Limb (tissue), 2 donors: ENCODE measurements around the gene COBL.

ENCODE experiments used
- DNase-seq, 2 donors: peaks; one replicate each; pipeline ENCODE4 v3.0.0-alpha.2; 2016; ENCODE audit errors: extremely low spot score in 2 of 2

Gene COBL

DNA sequence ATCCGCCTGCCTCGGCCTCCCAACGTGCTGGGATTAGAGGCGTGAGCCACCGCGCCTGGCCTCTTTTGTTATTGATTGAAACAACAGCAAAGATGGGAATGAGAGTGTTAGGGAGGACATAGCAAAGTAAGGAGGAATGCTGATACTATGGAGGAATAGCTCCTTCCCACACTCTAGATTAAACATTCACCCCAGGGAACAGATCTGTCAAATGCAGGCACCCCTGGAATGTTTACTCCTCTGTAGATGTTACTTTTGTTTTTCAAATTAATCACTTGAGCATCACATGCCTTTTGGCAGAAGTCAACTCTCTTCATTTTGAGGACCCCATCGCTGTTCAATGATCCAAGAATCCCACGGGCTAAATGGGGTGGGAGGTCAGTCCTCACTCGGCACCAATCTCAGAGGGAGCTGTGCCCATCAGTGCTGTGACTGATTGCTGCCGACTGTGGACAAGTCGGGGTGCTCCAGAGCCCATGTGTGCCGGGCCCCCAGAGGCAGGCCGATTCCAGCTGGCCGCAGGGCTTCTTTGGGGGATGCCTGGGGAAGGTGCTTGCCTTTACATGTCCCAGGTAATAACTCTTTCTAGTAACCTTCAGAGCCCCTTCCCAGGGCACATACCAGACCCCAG lies 10.2 kb upstream of the COBL start:
- no peak for DNase-seq

DNA sequence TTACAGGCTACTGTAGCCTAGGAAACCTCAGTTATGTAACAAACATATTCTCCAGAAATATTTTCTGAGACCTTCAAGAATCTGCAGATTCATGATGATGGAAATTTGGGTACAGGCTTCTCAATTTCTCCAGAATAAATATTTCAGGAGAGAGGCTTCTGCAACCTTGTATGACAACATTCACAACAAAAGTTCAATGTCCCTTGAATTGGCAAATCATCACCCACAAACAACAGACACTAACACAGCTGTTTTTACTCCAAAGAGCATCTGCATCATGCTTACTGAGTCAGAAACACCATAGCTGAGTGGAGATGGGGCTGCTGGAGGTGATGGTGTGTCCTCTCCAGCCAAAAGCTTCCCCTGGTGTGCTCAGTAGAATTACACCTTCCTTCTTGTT lies 9.3 kb upstream of the COBL start:
- DNase-seq, result no peak

DNA sequence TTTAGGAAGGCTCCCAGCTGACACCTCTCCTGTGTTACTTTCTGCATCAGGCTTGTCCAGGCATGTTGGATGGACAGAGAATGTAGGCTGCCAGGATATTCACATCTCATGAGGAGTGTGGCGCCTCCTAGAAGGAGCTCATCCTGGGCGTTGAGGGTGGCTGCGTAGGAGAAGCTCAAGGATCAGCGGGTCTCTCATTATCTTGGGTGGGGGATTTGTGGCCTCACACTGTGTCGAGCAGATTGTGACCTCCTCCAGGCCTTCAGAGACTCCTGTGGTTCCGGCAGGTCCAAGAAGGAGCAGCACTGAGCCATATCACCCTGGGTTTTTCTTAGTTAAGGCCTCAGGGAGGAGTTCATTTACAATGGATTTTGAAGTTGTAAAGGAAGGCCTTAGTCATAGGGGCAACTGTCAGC lies 8.7 kb upstream of the COBL start:
- DNase-seq, result no peak

DNA sequence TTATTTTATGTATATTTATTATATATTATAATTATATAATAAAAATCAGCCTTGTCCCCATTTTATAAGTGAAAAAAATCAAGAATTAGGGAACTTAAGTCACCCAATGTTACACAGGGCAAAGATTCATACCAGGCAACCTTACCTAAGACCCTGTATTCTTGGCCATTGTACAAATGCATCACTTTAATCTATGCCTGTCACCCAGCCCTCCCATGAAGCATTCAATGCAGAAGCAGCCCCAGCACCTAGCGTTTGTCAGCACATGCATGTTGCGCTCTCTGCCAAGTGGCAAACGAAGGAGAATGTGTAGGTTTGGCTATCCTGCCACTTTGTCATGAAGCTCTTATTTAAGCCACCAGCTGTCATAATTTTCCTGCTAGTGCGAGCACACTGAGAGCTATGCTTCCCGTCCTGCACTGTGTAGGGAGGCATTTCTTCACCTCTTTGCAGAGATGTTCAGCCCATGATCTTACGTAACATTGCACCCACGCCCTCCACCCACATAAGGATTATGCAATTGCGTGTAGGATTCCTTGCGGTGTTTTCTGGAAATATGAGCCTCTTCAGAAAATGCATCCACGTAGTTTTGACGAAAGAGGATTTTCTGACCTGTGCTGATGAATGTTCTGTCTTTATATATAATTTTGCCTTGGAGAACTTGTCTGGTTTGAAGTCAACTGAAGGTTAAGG lies 7.7 kb upstream of the COBL start:
- DNase-seq, result no peak

DNA sequence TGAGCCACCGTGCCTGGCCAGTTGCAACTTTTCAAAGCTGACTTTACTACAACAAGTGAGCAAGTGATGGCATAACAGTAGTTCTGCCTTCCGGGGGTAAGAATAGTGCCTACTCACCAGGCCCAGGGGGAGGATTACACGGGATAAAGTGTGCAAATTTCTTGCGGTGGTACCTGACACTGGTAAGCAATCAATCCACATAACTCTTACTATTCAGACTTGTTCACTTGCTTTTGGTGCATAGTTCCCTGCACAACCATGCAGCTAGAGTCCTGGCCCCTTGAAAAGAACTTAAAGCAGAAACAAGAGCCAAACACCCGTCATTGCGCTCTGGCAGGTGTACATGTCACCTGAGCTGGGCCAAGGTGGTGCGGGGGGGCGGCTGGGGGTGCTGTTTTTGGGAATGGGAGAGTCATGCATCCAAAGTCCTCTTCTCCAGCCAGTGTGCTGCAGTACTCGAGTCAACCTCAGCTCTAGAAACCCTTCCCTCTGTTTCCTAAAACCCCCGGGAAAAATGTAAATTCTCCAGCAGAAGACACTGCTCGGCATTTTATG lies 5.4 kb upstream of the COBL start:
- no peak for DNase-seq

DNA sequence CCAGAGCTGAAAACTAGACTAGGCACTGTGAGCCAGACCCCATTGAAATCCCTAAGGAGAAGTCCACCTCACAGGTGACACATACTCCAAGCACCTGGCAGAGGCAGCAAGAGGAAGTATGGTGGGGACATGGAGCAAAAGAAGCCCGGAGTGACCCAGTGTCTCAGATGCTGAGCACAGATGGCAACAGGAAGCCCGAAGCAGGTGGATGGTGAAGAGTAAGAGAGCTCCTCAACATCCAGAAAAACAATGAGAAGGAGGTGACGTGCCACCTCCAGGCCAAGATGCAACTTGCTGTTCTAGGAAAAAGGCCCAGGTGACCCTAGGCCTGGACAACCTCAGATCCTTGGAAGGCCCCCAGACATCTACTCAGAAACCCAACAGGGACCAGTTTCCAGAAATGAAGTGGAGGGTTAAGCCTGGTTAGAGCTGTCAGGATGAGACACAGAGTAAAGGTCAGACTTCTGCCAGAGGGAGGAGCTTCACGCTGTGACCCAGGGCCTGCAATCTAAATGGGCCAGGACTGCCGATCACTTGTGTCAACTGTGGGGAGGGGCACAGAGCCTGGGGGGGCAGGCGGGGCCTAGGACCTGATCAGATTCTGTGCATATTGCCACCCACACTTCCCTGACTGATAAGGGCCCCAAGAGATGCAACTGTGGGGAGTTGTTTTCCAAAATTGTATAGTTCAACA lies 2.4 kb upstream of the COBL start:
- no peak for DNase-seq

DNA sequence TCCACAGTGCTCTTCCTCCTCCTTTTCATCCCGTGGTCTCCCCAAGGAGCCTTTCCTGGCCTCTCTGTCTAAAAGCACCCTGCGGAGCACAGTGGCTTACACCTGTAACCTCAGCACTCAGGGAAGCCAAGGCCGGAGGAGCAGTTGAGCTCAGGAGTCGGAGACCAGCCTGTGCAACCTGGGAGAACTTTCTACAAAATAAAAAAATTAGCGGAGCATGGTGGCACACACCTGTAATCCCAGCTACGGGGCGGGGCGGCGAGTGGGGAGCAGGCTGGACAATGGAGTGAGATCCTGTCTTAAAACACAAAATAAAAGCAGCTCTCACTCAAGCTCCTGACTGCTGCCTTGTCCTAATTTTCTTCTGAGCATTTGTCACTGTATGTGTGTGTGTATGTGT lies 1.4 kb upstream of the COBL start:
- no peak for DNase-seq

DNA sequence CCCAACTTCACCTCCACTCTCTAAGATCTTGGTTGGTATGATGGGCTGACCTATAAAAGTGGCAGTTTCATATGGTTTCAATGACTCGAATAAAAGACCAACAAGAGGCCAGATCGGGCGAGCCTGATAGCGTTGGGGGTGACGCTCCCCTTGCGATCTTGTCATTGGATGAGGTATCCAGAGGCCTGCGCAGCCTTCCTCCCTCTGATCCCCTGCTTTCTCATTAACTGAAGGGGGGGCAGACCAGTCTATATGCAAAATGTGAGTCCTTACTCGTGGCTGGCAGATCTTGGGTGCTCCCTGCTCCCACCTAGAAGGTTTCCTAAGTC lies 937 bp upstream of the COBL start:
- DNase-seq, result no peak

DNA sequence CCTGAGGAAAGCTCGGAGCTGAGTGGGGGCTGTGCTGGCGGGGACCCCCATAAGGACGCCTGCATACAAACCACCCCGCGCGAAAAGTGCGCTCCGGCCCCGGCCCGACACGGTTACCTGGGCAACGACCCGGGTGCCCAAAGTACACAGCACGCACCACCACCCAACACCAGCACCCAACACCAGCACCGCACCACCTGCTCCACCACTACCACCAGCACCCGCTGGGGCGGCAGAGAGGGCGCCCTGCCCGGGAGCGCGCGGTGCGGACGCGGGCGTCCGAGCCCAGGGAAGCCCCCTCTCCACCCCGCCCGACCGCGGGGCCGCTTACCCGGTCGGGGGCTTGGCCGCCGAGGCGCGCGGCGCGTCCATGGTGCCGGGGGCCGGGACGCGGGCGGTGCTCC lies 345 bp downstream of the COBL start:
- no peak for DNase-seq

DNA sequence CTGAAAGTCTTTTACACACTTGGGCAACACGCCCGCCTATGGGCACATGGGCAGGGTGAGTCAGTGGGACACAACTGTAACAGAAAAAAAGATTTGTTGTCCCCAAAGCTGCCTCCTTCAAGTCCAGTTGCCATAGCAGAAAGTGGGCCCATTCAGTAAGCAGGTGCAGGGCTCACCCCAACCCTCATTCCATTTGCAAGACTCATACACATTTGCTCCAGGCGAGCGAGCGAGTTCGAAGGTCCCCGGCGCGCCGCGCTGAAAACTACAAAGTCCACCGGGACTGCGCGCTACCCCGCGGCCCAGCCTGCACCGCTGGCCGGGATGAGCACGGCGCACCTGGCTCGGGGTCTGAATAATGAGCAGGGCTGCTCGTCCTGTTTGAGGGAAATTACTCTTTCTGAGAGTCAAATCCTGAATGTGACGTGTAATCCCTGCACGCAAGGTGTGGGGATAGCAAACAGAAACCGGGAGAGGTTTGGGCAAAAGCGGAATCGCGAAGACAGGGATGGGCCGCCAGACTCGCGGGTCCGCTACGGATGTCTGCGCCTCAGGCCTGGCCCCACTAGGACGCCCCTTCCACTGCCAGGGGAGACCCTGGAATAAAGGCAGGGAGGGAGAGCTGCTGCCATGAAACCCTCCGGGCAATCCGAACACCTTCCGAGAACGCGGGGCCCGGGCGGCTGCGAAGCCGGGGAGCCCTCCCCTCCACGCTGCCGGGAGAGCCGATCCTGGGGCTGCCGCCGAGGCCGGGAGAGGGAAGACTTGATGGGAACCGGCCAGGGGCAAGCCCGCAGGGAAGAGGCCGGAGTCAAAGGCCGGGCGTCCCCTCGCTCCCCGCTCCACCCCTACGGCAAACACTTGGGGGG lies 982 bp downstream of the COBL start:
- DNase-seq, result peak in 1 of 2 donors; percentile 57

DNA sequence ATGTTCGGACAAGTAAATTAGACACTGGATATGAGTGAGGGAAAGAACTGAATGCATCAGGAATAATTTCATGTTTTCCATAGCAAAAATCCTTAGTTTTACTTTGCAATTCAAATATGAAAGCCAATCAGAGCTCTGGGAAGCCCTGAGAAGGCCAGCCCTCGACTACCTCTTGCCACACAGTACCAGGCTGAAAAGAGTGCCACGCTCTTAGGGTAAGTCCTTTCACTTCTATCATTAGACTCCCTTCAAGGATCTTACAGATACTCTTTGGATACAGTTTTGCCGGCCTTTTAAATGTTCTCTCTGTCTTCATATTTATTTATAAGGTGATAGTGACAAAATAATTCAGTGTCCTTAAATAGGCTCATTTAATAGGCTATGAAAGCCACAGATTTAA lies 1.9 kb downstream of the COBL start:
- no peak for DNase-seq

DNA sequence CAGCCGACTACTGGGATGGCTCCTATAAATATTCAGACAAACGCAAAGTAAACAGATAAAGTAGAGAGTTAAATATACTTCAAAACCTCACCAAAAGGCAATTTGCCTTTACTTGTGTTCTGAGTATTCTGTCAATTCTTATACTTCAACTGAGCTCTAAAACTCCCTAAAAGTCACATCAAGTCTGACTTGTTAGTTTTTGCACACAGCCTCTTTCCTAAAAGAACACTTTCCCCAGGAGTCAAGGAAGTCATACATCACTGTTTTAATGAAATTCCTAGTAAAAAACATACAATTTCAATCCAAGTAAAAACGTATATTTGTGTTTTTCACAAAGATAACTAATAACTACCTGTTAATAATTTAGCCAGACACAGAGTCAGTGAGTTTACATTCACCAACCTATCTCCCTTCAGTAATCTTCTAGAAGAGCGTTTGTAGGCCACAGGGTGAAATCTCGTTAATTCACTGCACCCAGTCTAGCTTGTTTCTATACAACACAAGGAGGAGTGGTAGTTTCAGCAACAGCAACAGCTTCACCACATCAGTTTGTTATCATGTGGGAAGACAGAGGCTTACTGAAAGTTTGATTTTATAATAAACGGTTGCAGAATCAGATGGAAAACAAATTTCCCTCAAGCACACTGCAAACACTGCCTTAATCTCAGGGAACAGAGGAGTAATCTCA lies 2.7 kb downstream of the COBL start:
- no peak for DNase-seq

DNA sequence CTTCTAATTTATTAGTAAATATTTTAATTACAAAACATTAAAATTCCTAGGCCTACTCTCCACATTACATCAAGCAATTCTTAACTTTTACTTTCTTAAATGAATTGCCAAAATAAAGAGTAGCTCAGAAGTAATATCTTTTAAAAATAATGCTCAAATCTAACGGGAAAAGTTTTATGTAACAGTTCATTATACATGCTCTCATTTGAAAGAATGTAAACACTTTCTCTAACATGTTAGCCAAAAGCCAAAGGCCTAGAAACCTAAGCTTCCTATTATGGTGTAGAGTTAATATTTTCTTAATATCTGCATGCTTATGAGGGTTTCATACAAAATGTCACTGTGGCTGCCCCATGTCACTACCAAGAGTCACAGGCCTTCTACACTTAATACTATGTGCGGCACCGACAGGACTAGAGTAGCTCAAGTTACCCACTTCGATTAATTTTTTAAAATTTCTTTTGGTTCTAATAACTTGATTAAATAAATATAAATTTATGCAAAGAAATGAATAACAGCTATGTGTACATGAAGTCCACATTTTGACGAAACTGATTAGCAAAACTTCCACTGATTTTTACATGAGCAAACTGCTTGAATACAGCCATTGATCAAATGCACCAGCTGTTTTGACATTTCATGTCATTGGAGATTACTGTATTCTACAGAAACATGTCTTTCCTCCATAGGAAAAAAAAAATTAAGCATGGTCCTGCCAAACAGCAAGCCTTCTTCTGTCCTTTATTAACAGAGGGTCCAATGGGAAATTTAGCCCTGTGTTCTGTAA lies 3.5 kb downstream of the COBL start:
- no peak for DNase-seq

DNA sequence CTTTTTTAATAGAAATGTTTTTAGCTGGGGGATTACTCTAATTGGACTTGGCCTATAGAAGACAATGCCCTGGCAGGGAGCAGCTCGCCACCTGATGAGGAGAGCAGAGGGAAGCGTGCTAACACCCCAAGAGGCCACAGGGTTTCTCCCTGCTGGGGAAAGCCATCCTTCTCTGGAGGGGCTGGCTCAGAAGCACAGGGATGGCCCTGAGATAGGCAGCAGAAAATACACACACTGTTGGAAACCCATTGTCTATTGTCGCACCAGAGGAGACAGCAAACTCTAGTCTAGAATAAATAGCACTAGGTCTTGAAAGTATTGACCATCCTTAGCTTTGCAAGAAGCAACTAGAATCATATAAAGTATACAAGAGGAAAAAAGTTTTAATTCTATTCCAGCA lies 5.4 kb downstream of the COBL start:
- DNase-seq, result no peak

DNA sequence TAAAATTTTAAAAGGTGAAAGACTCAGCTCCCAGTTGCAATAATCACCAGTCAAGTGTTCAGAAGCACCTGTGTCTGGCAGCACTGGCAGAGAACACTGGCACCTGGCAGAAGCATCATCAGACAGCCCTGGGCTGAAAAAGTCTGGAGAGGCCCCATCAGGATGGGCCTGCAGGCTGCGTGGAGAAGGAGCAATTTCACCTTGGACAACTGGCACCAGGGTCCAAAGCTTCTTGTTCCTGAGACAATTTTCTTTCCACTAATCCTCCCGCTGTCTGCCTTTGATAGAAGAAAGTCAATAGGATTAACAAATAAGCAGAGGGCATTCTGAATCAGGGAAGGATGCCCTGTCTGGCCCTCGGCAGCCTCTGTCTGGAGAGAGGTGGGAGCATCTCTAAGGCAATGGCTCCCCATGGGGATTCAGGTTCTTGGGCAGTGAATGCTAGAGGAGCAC lies 6.5 kb downstream of the COBL start:
- no peak for DNase-seq

DNA sequence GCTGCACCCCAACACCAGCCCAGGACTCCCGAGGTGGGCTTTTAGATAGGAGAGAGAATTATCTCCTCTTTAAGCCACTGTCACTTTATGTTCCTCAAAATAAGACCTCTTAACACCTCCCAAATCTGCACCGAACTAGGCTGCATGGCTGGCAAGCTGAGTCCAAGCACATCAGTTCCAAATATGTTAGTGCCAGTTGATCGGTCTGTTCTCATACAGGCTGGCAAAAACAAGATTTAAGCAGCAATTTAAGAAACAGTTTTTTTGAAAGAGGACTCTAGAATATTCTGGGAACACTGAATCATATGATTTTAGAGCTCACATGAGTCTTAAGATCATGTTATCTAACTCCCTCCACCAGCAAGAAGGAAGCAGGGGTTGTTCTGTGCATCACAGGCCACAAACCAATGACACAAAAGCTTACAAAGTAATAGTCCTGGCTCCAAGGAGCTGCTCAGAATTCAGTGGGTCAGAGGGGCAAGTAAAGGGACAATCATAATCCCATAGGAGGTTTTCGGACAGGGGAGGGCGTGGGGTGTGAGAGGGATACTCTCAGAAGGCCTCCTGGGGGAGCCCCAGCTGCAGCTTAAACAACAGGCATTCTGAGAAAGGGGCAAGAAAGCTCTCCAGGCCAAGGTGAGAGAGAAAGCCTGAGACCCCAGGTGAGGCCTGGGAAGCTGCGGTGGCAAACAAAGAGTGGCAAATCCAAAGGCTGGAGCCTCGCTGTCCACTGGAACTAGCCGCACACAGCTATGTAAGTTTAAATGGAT lies 7.1 kb downstream of the COBL start:
- no peak for DNase-seq

DNA sequence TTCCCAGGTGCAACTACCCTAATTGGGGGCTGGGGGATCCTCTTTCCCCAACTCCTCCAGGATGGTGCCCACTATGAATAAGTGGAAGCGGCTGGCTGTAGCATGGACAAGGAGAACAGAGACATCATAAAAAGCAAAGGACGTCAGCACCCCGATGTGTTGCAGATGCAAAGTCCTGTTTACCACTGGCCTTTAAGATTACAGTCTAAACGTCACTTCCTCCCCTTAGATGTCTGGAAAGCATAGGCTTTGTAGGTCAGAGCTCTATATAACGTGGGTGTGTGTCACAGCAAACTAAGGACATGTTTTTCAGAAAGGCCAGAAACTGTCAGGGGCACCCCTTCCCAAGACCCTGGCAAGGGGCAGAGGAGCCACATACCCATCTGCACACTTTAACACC lies 7.9 kb downstream of the COBL start:
- no peak for DNase-seq

DNA sequence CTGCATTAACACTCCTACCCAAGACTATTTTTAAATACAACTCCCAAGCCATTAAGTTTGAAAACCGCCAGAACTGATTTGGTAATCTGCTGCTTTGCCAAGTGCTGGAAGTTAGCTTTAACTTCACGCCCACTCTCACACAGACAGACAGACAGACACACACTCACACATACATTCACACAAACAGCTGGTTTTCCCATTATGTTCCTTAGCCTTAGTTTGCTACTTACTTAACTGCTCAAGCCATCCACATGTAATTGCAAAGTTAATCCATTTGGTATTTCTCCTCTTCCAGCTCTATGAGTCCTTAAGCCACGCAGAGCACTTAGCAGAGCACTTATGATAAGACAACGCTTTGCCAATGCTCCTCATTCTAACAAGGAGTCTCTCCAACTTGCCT lies 8.3 kb downstream of the COBL start:
- DNase-seq, result peak in 1 of 2 donors; percentile 24

DNA sequence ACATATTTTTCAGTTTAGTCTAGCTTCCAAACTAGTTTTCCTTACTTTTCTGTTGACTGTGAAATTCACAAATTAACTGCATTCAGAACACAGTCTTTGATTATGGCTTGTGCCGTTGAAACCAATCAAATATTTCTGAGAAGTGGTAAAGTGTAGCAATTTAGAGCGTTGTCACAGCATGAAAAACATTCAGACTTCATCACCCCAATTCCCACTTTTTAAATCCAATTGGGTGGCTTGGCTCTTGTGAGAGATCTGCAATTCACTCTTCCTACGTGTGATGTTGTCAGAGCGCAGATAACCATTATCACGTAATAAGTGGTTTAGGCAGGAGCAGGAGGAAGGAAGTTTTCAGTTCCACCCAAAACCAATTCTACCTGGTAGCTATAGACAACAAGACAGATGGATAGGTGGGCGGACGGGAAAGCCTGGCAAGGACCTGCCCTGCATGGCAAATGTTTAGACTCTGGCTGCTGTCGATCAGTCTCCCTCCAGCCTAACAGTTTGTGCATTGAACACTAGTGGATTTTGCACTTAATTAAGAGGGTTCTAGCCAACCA lies 8.9 kb downstream of the COBL start:
- DNase-seq, result no peak
